Tibial nerve (tissue), 4 donors: Measurements from ENCODE around the gene FMNL2. TPM values are rescaled to one million over a fixed set of nuclear protein-coding genes. Genes with fewer than 3 reads are reported as not detected.
A peak's percentile ranks its signal among the peaks of the same experiment; 100 is the strongest.

Source experiments
- DNase-seq, 2 donors: peaks; one replicate each; pipeline ENCODE4 v3.0.0-alpha.2; 2019; ENCODE audit warnings: low spot score in 2 of 2
- H3K27ac ChIP-seq, 4 donors: fragments of 200-600 bp; sonication (generic) in 3 of 4; one replicate each; pipeline ENCODE4 v1.5.1; 2017 to 2019; ENCODE audit warnings: mild to moderate bottlenecking in 1 of 4
- H3K27me3 ChIP-seq, 2 donors: fragments of 200-600 bp; sonication (generic) in 1 of 2; one replicate each; pipeline versions ENCODE4 v1.5.1 to v1.6.0; 2017 to 2019
- H3K36me3 ChIP-seq, 3 donors: fragments of 200-600 bp; sonication (generic); one replicate each; pipeline ENCODE4 v1.5.1; 2018 to 2019
- H3K4me1 ChIP-seq, 4 donors: fragments of 200-600 bp; sonication (generic) in 3 of 4; one replicate each; pipeline ENCODE4 v1.5.1; 2017 to 2019
- H3K4me3 ChIP-seq, 4 donors: fragments of 200-600 bp; sonication (generic) in 3 of 4; one replicate each; pipeline ENCODE4 v1.5.1; 2017 to 2019; ENCODE audit warnings: mild to moderate bottlenecking in 1 of 4, moderate library complexity in 1 of 4
- H3K9me3 ChIP-seq, 4 donors: fragments of 200-600 bp; sonication (generic) in 3 of 4; one replicate each; pipeline ENCODE4 v1.5.1; 2017 to 2019
- CTCF ChIP-seq, 5 experiments: fragments of 200-600 bp in 3 of 5; fragments of 450-650 bp in 2 of 5; sonication (generic) in 3 of 5; IDR thresholded peaks; one replicate each; pipeline ENCODE4 v1.5.1; 2016 to 2019; ENCODE audit warnings: antibody characterized with exemption in 5 of 5, mild to moderate bottlenecking in 3 of 5, moderate library complexity in 2 of 5
- EP300 ChIP-seq, 2 donors: sonication (generic); formaldehyde crosslinking; IDR thresholded peaks; one replicate each; pipeline ENCODE4 v1.6.1; 2017; ENCODE audit warnings: antibody characterized with exemption in 2 of 2, mild to moderate bottlenecking in 1 of 2
- POLR2A ChIP-seq, 2 donors: fragments of 450-650 bp; IDR thresholded peaks; one replicate each; pipeline ENCODE4 v1.6.1; 2017; ENCODE audit warnings: antibody characterized with exemption in 2 of 2, mild to moderate bottlenecking in 2 of 2, moderate library complexity in 2 of 2
- WGBS, 2 donors: methylation state at CpG; one replicate each; pipeline ENCODE4 v1.1.5; 2018; 5-methylcytosine and 5-hydroxymethylcytosine counted together
- total RNA-seq, 4 donors: library from RNA; depleted of rRNA; stranded (reverse); fragments of >200 nt; gene quantifications; one replicate each; pipeline ENCODE4 v1.1.0, GENCODE V29; 2016

FMNL2 gene
- total RNA-seq, 4 donors from 2014 or later: 94.5 to 131 (median 98.1) TPM

GRCh38 chr2:152493945-152494528, 159.1 kb downstream of the FMNL2 start:
- no peak for TF ChIP-seq EP300 (IDR thresholded peaks at IDR 0.05)
- no peak for TF ChIP-seq CTCF (IDR thresholded peaks at IDR 0.05)
- no peak for TF ChIP-seq POLR2A (IDR thresholded peaks at IDR 0.05)
- peak overlapping the region; percentile 8 to 89 (median 50) for H3K27ac ChIP-seq
- 9 to 32% methylated on average over 2 of the region's 2 CpGs for WGBS, 2 donors
- no peaks in the 10 kb centered on the region for H3K36me3 ChIP-seq
- no peaks in the 10 kb centered on the region for H3K27me3 ChIP-seq
- no peak for DNase-seq
- no peak overlapping the region for H3K4me3 ChIP-seq
- H3K4me1 ChIP-seq: peaks cover 0 to 86% (median 51%) of the 10 kb centered on the region in 4 donors
- H3K9me3 ChIP-seq: no peaks in the 10 kb centered on the region

DNA sequence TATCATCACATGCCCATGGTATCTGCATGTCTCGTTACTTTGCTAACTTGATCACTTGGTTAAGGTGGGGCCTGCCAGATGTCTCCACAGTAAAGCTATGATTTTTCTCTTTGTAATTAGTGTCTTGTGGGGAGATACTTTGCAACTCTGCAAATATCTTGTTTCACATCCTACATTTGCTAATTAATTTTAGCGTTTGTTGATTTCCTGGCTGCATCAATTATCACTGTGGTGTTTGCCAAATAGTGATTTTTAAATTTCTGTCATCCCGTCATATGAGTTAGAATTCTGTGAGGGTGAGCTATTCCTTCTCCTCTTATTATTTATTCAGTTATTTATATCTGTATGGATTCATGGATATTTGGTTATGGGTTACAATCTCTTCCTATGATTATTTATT, 161.4 kb downstream of the FMNL2 start:
- Histone ChIP-seq H3K4me3 (no peak overlapping the region), H3K4me1 (peaks cover 0 to 86% (median 58%) of the 10 kb centered on the region in 4 donors), H3K36me3 (no peaks in the 10 kb centered on the region), H3K27ac (peak overlapping the region in 1 of 4 donors; percentile 89), H3K27me3 (no peaks in the 10 kb centered on the region), H3K9me3 (no peaks in the 10 kb centered on the region)
- WGBS, 2 donors: 94 to 96% methylated on average over 3 of the region's 3 CpGs
- no peak for DNase-seq
- no peak for TF ChIP-seq POLR2A (IDR thresholded peaks at IDR 0.05)
- no peak for TF ChIP-seq CTCF (IDR thresholded peaks at IDR 0.05)
- no peak for TF ChIP-seq EP300 (IDR thresholded peaks at IDR 0.05)

- Histone ChIP-seq H3K36me3 (no peaks in the 10 kb centered on the region), H3K27me3 (no peaks in the 10 kb centered on the region), H3K27ac (peak overlapping the region in 3 of 4 donors; percentile 14 to 92 (median 89)), H3K4me1 (peaks cover 0 to 85% (median 52%) of the 10 kb centered on the region in 4 donors), H3K9me3 (no peaks in the 10 kb centered on the region), H3K4me3 (no peak overlapping the region)
- TF ChIP-seq CTCF (IDR thresholded peaks at IDR 0.05) (no peak), EP300 (IDR thresholded peaks at IDR 0.05) (peak in 1 of 2 donors; percentile 15)
- 53 to 70% methylated on average over 3 of the region's 3 CpGs for WGBS, 2 donors
- no peak for DNase-seq
These were observed 162.6 kb downstream of the FMNL2 start for GRCh38 chr2:152497481-152498052.

GRCh38 chr2:152499331-152499816, 164.4 kb downstream of the FMNL2 start:
- peak overlapping the region; percentile 68 to 92 (median 84) for H3K27ac ChIP-seq
- no peaks in the 10 kb centered on the region for H3K27me3 ChIP-seq
- no peaks in the 10 kb centered on the region for H3K9me3 ChIP-seq
- H3K36me3 ChIP-seq: no peaks in the 10 kb centered on the region
- no peak for TF ChIP-seq EP300 (IDR thresholded peaks at IDR 0.05)
- no peak for TF ChIP-seq CTCF (IDR thresholded peaks at IDR 0.05)
- no peak for TF ChIP-seq POLR2A (IDR thresholded peaks at IDR 0.05)
- no peak for DNase-seq
- peak overlapping the region in 1 of 4 donors; percentile 19 for H3K4me3 ChIP-seq
- WGBS, 2 donors: 64 to 72% methylated on average over 3 of the region's 3 CpGs
- peaks cover 0 to 75% (median 45%) of the 10 kb centered on the region in 4 donors for H3K4me1 ChIP-seq
